Left lobe of liver (tissue), 2 donors: ENCODE data around the gene LRFN2. TPM values are rescaled to one million over a fixed set of nuclear protein-coding genes. Genes with fewer than 3 reads are reported as not detected.

Source experiments
- ATAC-seq: fragments of 200-7000 bp; cut with Tn5 transposase; one replicate; pipeline ENCODE4 v1.9.1; 2020; ENCODE audit warnings: mild to moderate bottlenecking, moderate library complexity
- DNase-seq: peaks from one replicate; pipeline ENCODE4 v3.0.0-alpha.2; 2020; ENCODE audit warnings: low spot score
- total RNA-seq: library from RNA; stranded (reverse); gene quantifications from one replicate; pipeline ENCODE4 v1.2.1, GENCODE V29; 2021
- donor health status: DM: no; HTN: no; CAD: no; lungs with moderate emphysema.
- donor health status: DM: no; HTN: yes; CAD: no.

LRFN2 gene
- total RNA-seq, 1 donor from 2014 or later: 0.05 TPM

DNA sequence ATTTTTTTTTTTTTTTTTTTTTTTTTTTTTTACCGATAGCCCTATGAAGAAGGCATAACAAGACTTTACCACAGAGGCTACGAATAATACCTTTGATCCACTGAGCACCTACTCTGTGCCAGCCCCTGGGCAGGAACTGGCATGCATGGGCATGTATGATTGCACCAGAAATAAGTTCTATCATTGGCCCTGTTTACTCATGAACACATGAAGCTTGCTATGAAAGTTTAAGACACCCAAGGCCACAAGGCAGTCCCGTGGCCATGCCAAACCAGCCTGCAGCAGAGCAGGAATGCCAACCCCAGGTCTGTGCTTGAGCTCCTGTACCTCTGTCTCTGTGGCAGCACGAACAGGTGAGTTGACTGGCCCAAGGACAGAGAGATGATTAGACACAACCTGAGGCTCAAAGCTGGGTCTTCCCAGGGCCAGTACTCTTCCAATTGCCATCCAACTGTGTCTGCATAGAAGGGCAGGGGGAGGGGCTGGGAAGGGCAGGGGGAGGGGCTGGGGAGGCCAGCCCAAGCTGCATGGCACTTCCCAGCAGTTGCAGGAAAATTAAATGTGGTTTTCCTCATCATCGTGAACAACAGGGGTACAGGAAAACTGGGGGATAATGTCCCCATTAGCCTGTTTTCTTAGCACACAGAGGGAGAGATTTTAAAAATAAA, 63.5 kb downstream of the LRFN2 start:
- ATAC-seq: no peak
- no peak for DNase-seq

- no peak for ATAC-seq
- no peak for DNase-seq
Observed at GRCh38 chr6:40521496-40521895, 65.7 kb downstream of the LRFN2 start.

DNA sequence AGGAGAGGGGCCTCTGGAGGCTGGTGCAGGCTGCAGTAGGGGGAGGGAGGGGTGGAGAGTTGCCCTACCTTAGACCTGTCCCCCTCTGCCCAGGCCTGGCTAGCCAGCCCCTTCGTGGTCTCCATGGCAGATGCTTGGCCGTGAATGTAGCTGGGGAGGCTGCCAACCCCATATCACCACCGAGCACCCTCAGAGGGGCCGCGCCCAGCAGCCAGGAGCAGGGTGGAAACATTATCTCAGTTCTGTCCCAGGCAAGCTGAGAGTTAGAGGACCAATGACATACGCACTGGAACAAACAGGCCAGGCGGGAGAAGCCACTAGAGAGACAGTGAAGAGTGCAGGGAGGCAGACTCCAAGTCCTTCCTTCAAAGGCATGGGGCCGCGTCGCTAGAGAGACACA, 66.5 kb downstream of the LRFN2 start:
- DNase-seq: no peak

DNA sequence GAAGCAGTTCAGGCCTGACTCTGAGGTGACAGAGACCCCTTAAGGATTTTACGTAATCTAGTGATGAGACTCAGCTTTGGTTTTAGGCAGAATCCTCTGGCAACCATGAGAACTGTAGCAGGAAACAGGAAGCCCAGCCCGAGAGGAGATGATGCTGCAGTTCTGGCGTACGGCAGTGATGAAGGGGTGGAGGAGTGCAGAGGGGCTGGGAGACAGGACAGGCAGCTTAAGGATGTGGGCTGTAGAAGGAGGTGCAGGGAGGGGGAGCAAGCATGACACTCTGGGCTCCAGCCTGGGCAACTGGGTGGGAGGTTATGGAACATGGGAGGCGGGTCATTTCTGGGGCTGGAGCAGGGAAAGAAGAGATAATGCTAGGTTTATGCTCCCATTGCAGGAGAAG, 67.1 kb downstream of the LRFN2 start:
- DNase-seq (no peak), ATAC-seq (no peak)

More for the DNA sequence above, 66.5 kb downstream of the LRFN2 start:
- ATAC-seq: no peak

DNA sequence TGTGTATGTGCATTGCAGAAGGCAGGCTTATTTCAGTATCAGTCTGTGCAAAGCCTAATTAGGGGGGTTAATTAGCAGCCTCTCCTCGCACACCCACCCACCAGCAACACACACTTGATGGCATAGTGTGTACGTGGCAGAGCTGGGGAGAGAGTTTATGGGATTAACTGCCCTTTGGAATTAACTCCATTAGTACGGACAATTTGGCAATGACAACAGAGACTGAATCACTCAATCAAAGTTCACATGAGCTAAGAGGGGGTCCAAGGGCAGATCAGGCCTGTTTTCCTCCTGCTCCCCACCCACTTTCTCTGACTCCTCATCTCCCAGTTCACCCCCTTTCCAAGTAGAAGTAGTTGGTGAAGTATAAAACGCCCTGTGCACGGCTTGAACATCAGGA, 69.5 kb downstream of the LRFN2 start:
- no peak for DNase-seq
- ATAC-seq: peak; percentile 72

- no peak for DNase-seq
- no peak for ATAC-seq
Observed at GRCh38 chr6:40516429-40516828, 70.7 kb downstream of the LRFN2 start.

DNA sequence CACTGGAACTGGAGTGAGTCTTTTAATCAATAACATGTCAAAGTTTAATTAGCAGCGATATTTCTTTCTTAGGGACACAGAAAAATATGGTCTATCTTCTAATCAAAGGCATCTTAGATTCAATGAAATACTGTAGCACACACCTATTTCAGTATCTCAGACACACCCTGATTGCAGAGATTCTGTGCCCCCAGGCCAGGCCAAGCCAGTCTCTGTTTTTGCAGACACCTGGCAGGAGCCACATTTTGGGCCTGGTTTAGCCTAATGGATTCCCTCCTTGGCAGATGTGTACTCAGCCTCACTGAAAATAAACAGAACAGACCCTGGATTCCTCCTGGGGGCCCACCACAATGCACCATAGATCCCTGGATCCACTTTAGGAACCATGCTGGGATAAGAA, 74.8 kb downstream of the LRFN2 start:
- DNase-seq (no peak), ATAC-seq (no peak)

DNA sequence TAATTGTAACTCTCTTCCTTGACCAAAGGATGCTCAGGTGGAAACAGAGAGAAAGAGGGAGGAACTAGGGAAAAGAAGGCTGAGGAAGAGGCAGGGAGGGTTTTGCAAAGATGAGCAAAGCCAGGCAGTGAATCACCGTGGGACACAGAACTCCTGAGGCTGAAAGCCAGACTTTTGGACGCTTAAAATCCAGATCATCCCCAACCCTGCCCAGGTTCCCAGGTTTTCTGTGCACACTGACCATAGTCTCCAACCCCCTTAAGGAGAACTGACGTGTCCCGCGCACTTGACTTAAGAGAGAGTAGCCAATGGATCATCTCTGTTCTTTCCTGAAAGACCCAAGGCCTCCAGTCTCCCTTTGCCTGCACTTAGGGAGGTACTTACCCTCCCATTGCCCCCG, 75.3 kb downstream of the LRFN2 start:
- DNase-seq: no peak

GRCh38 chr6:40510442-40510841, 76.7 kb downstream of the LRFN2 start:
- no peak for ATAC-seq
- DNase-seq: no peak

More for the DNA sequence above, 75.3 kb downstream of the LRFN2 start:
- no peak for ATAC-seq

- no peak for DNase-seq
- no peak for ATAC-seq
Observed at GRCh38 chr6:40509716-40510260, 77.4 kb downstream of the LRFN2 start.

DNA sequence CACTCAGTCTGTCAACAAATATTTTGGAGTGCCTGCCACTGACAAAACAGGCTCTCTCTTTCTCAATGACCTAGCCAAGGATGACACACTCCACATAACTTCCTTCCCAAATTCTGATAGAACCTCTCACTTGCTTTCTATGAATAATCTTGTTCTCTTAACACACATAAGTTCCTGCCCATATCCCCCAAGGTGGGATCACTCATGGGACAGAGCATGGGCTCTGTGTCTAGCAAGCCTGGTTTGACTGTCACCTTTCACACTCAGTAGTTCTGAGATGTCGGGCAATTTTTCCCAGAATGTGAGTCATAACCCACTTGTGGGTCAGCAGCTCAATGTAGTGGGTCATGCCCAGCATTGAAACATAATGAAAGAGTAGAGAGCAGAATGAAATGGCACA, 78.1 kb downstream of the LRFN2 start:
- no peak for DNase-seq
- ATAC-seq: no peak

DNA sequence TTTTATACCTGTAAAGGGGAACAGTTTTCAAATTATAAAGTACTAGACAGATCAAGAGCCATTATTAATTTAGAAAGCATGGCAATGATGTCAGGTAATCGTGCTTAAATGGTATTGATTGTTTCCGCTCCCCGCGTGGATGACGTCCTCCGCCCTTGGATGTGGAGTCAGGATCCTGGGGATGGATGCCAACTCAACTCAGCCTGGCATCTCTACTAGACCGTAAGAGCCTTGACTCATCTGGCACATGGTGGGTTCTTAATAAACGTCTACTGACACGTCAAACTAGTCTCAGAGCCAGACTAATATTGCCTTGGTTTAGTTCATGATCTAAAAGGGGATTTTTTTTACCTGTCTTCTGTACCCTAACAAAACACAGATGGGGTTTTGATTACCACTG, 80.2 kb downstream of the LRFN2 start:
- no peak for ATAC-seq

GRCh38 chr6:40505191-40505810, 81.9 kb downstream of the LRFN2 start:
- ATAC-seq (no peak), DNase-seq (no peak)

More for the DNA sequence above, 80.2 kb downstream of the LRFN2 start:
- DNase-seq: no peak

- ATAC-seq (no peak), DNase-seq (no peak)
Observed at GRCh38 chr6:40504274-40504673, 82.9 kb downstream of the LRFN2 start.

- ATAC-seq: no peak
- no peak for DNase-seq
Observed at GRCh38 chr6:40500227-40500626, 86.9 kb downstream of the LRFN2 start.

DNA sequence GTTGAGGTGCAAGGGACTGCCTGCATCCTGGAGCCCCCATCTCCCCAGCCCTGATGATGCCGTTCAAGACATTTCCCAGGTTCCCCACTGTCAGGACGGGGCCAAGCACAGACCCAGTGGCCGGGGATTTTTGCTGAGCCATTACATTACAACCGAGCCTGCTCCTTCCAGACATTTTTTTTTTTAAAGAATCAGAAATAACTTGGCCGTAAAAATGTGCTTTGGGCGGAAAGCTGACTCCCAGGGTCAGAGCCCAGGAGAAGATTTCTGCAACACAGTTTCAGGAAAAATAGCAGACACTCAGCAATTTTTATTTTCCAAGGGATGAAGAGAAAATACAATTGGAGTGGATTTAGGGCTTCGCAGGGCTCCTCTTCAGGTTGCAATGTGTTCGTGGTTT, 87.9 kb downstream of the LRFN2 start:
- ATAC-seq: no peak
- no peak for DNase-seq

DNA sequence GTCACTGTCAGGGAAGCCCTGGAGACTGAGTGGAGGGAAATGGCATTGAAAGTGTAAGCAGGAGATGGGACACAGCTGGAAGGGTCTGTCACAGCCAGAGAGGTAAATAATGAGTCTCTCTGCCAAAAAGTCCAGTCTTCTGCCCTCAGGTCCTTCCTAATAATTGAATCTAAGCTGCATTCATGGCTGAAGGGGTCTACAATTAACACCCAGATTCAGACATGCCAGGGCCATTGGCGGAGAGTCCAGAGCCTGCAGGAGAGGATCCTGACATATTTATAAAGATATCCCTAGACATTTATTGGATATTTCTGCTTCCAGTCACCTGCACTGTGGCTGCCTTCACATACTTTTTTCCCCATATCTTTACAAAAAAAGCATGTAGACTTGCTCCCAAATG, 89.0 kb downstream of the LRFN2 start:
- no peak for DNase-seq
- no peak for ATAC-seq

DNA sequence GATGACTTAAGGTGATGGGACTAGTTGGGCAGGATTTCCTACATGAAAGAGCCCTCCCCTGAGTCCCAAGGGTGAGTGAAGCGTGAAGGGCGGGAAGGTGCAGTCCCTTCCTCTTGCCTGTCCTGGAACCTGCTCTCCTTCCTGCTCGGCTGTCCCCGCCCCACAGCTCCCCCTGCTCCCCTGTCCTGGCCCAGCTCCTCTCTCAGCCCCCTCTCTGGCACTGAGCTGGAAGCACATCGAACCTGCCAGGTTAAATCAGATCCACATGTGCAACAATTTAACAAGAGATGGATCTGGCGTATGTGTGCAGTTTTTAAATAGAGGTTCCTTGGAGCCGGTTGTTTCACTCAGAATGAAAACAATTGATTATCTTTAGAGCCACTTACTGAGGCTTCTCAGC, 95.0 kb downstream of the LRFN2 start:
- no peak for DNase-seq
- no peak for ATAC-seq

DNA sequence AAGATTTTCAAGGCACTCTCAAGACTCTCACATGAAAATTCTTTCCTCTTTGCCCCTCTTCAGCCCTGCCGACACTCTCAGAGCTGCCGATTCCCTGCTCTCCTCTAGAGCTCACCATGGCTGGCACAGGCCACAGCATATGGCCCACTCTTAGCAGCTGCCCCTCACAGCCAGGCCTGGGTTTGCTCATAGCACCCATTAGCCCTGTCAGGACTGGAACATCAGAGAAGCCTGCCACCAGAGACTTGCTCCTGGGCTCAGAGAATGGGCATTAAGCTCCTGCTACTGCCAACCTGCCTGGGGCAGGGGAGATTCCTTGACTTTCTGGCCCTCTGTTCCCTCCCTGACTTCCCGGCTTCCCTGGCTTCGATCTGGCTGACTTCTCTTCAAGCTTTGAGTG, 96.7 kb downstream of the LRFN2 start:
- DNase-seq: no peak
- no peak for ATAC-seq

DNA sequence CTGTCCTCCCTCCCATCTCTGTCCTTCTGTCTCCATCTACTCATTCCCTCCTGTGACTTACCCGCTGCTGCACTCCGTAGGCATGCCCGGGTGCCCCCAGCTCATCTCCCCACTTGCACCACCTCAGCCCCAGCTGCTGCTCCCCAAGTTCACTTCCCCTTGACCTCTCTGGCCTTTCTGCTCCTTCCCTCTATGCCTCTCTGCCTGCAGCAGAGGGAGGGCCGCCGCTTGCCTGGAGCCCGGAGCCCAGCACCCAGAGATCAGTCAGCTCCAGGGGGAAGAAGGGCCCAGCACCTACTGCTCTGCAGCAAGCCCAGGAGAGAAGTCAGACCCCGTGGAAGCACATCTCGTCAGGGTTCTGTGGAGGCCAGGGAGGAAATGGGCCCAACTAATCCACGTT, 97.4 kb downstream of the LRFN2 start:
- DNase-seq (no peak), ATAC-seq (no peak)

- ATAC-seq: no peak
- DNase-seq: no peak
Observed at GRCh38 chr6:40486576-40486975, 100.6 kb downstream of the LRFN2 start.

- no peak for ATAC-seq
- DNase-seq: no peak
Observed at GRCh38 chr6:40485795-40486194, 101.4 kb downstream of the LRFN2 start.

DNA sequence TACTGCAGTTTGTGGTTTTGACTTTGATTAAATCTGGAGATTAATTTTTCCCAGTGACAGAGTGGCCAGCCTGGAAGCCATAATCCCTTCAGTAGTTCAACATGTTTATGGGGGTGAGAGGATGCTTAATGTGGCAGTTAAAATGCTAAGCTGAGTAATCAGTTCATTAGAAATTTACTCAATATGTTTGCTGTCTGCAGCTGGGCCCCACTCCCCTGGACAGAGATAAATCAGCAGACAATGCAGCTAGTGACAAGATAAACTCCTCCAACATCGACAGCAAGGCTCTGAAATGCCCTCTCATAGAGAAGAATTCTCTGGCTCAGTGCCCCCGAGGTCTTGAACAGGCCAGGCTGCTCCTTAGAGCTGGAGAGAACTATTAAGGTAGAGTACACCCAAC, 101.9 kb downstream of the LRFN2 start:
- no peak for DNase-seq
- no peak for ATAC-seq
